Measurements from ENCODE around the gene HNRNPA1. TPM values are rescaled to one million over a fixed set of nuclear protein-coding genes. Genes with fewer than 3 reads are reported as not detected.

The HNRNPA1 gene
- total and polyA plus RNA-seq, 2 of the 4 experiments (the other 2 are of a cell fraction), result 747 to 1,409 TPM

DNA sequence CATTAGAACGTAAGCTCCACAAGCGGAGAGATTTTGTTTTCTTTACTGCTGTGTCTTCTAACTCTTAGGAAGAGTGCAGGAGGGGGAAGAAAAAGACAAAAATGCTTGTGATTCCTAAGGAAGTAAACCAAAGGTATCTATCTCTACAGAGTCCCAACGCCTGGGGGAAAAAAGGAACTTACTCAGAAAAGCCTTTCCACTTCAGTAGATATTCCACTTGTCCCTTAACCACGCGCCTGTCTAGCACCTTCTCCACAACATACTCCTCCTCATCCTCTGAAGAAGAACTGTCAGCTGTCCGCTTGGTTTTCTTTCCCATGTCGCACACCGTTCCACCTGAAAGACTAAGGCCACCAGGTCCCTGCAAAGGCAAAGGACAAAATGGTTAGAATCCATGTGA, 23.2 kb upstream of the HNRNPA1 start:
- H3K4me2 ChIP-seq (ENCODE audit: low read depth, low read length), result no peak overlapping the region
- H2BK15ac ChIP-seq (ENCODE audit: low read depth, low read length), result peak overlapping the region; percentile 96
- H2AFZ ChIP-seq (replicated peaks; ENCODE audit: low read length, poor library complexity), result no peak overlapping the region
- peaks cover 10% of the 10 kb centered on the region for H3K36me3 ChIP-seq (ENCODE audit: control insufficient read depth, insufficient read depth, low read length)
- no peak for DNase-seq
- peak overlapping the region; percentile 82 for H3K14ac ChIP-seq (replicated peaks; ENCODE audit: low read depth, low read length)
- intact Hi-C loops (cut with micrococcal nuclease), result no loop called here
- H2BK5ac ChIP-seq (ENCODE audit: low read depth, low read length, poor library complexity, severe bottlenecking), result peak overlapping the region; percentile 87
- peak overlapping the region; percentile 83 to 86 for H4K8ac ChIP-seq (ENCODE audit: low read depth in 2 of 2, low read length in 2 of 2)
- peak overlapping the region; percentile 48; the same call in 1 of the 2 replicates for H3K56ac ChIP-seq (ENCODE audit: extremely low read depth, insufficient read depth, low read length)
- dilution Hi-C loops (cut with HindIII; ENCODE audit: low sequenced_read_pairs, unreplicated experiment), result no loop called here
- peak overlapping the region; percentile 94; the same call in 1 of the 2 replicates for H3K23ac ChIP-seq (ENCODE audit: low read depth, low read length)
- peak overlapping the region; percentile 91 for H4K5ac ChIP-seq (ENCODE audit: low read depth, low read length)
- peak overlapping the region; percentile 90 for H4K91ac ChIP-seq (ENCODE audit: insufficient read depth, low read depth, low read length)
- H2AK5ac ChIP-seq (ENCODE audit: low read depth, low read length), result peak overlapping the region; percentile 95
- no peaks in the 10 kb centered on the region for H4K20me1 ChIP-seq (ENCODE audit: insufficient read depth, low read length)
- 100% methylated on average over 2 of the region's 8 CpGs; no CpG with 5 or more reads in 1 of the 2 experiments for WGBS, 2 experiments (ENCODE audit: extremely low coverage in 2 of 2, insufficient read length in 1 of 2)
- peaks cover 14% of the 10 kb centered on the region for H3K4me1 ChIP-seq (ENCODE audit: control insufficient read depth, insufficient read depth, low read length)
- peaks cover 6% of the 10 kb centered on the region for H3K9me1 ChIP-seq (ENCODE audit: insufficient read depth, low read length)
- peak overlapping the region; percentile 15 for H3K9ac ChIP-seq (ENCODE audit: low read depth, low read length)
- peak overlapping the region; percentile 84 for H3K4ac ChIP-seq (ENCODE audit: low read depth, low read length)
- in situ Hi-C loops (cut with MboI; ENCODE audit: low sequenced_read_pairs), result no loop called here
- peak overlapping the region; percentile 63 for H3K27ac ChIP-seq (ENCODE audit: insufficient read depth, low read length)
- no peaks in the 10 kb centered on the region for H3K27me3 ChIP-seq (ENCODE audit: control insufficient read depth, insufficient read depth, low read length)
- H2BK120ac ChIP-seq (ENCODE audit: low read depth, low read length), result peak overlapping the region; percentile 93
- peak overlapping the region; percentile 80 for H2AK9ac ChIP-seq (replicated peaks; ENCODE audit: low read depth, low read length, poor library complexity)
- no peaks in the 10 kb centered on the region for H3K9me3 ChIP-seq (ENCODE audit: control insufficient read depth, insufficient read depth, low read length)
- no peak for ATAC-seq (ENCODE audit: low read depth)
- peaks cover 23 to 69% of the 10 kb centered on the region in 2 experiments for H3K79me1 ChIP-seq (ENCODE audit: low read depth in 1 of 2, low read length in 2 of 2)
- peak overlapping the region; percentile 59; the same call in 1 of the 2 replicates for H3K18ac ChIP-seq (ENCODE audit: low read depth, low read length)
- CTCF ChIA-PET, result no interaction called here
- TF ChIP-seq SMC3 (IDR thresholded peaks at IDR 0.05; ENCODE audit: low read depth, low read length), result no peak
- no peak for TF ChIP-seq RAD21 (IDR thresholded peaks at IDR 0.05; ENCODE audit: low read length)
- TF ChIP-seq BHLHE40 (IDR thresholded peaks at IDR 0.05; ENCODE audit: low read depth, low read length), result no peak
- no peak for TF ChIP-seq NFE2L2 (IDR thresholded peaks at IDR 0.05; ENCODE audit: low read depth, low read length)
- TF ChIP-seq RFX5 (IDR thresholded peaks at IDR 0.05; ENCODE audit: low read depth, low read length), result no peak
- TF ChIP-seq, protein P1, sequence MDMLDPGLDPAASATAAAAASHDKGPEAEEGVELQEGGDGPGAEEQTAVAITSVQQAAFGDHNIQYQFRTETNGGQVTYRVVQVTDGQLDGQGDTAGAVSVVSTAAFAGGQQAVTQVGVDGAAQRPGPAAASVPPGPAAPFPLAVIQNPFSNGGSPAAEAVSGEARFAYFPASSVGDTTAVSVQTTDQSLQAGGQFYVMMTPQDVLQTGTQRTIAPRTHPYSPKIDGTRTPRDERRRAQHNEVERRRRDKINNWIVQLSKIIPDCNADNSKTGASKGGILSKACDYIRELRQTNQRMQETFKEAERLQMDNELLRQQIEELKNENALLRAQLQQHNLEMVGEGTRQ (IDR thresholded peaks at IDR 0.05; ENCODE audit: low read depth, low read length), result no peak
- TF ChIP-seq RCOR1 (IDR thresholded peaks at IDR 0.05; ENCODE audit: insufficient replicate concordance, low read length), result no peak
- no peak for TF ChIP-seq MAZ (IDR thresholded peaks at IDR 0.05; ENCODE audit: borderline replicate concordance, low read depth, low read length)
- TF ChIP-seq, protein P2, sequence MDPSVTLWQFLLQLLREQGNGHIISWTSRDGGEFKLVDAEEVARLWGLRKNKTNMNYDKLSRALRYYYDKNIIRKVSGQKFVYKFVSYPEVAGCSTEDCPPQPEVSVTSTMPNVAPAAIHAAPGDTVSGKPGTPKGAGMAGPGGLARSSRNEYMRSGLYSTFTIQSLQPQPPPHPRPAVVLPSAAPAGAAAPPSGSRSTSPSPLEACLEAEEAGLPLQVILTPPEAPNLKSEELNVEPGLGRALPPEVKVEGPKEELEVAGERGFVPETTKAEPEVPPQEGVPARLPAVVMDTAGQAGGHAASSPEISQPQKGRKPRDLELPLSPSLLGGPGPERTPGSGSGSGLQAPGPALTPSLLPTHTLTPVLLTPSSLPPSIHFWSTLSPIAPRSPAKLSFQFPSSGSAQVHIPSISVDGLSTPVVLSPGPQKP (IDR thresholded peaks at IDR 0.05; ENCODE audit: borderline replicate concordance, low read depth, low read length), result no peak
- no peak for TF ChIP-seq MAFK (IDR thresholded peaks at IDR 0.05; ENCODE audit: low read depth, low read length)
- no peak for TF ChIP-seq CEBPB (IDR thresholded peaks at IDR 0.05; ENCODE audit: low read depth, low read length)
- TF ChIP-seq CHD1 (IDR thresholded peaks at IDR 0.05; ENCODE audit: low read depth, low read length), result no peak
- TF ChIP-seq MXI1 (IDR thresholded peaks at IDR 0.05; ENCODE audit: borderline replicate concordance, low read depth, low read length), result no peak
- TF ChIP-seq, protein P3, sequence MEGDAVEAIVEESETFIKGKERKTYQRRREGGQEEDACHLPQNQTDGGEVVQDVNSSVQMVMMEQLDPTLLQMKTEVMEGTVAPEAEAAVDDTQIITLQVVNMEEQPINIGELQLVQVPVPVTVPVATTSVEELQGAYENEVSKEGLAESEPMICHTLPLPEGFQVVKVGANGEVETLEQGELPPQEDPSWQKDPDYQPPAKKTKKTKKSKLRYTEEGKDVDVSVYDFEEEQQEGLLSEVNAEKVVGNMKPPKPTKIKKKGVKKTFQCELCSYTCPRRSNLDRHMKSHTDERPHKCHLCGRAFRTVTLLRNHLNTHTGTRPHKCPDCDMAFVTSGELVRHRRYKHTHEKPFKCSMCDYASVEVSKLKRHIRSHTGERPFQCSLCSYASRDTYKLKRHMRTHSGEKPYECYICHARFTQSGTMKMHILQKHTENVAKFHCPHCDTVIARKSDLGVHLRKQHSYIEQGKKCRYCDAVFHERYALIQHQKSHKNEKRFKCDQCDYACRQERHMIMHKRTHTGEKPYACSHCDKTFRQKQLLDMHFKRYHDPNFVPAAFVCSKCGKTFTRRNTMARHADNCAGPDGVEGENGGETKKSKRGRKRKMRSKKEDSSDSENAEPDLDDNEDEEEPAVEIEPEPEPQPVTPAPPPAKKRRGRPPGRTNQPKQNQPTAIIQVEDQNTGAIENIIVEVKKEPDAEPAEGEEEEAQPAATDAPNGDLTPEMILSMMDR (conservative IDR thresholded peaks at IDR 0.05; ENCODE audit: low read depth, low read length), result no peak
- no peak for TF ChIP-seq POLR2A (IDR thresholded peaks at IDR 0.05; ENCODE audit: low read depth, low read length)
- no peak for TF ChIP-seq FOS (IDR thresholded peaks at IDR 0.05; ENCODE audit: low read depth, low read length)
- no peak overlapping the region for H3K4me3 ChIP-seq (ENCODE audit: insufficient read depth, low read depth, low read length)
- H2BK20ac ChIP-seq (ENCODE audit: low read depth, low read length), result peak overlapping the region; percentile 88
- no TSS peak for BruUV-seq (replicated peaks)
- POLR2A ChIA-PET (ENCODE audit: unreplicated experiment), result no interaction called here

Measured in IMR-90 (cell line).